Testis (tissue), 2 donors: ENCODE data around the gene SLC5A10.
"Not testable (repeated sequence)": the region's sequence is repeated elsewhere in the genome, so short reads cannot be mapped to it uniquely, and the experiment has no call there.

Experiments
- CTCF ChIP-seq, 3 experiments: fragments of 450-650 bp in 2 of 3; fragments of 200-600 bp in 1 of 3; sonication (generic) in 1 of 3; IDR thresholded peaks; one replicate each; pipeline ENCODE4 v1.5.1; 2016 to 2019; ENCODE audit warnings: antibody characterized with exemption in 3 of 3, mild to moderate bottlenecking in 2 of 3, moderate library complexity in 1 of 3
- POLR2A ChIP-seq: fragments of 450-650 bp; IDR thresholded peaks from one replicate; pipeline ENCODE4 v1.6.1; 2017; ENCODE audit warnings: antibody characterized with exemption, mild to moderate bottlenecking, moderate library complexity

GRCh38 chr17:19037547-19037946, 85.6 kb downstream of the SLC5A10 start:
- not testable (repeated sequence) for TF ChIP-seq CTCF (IDR thresholded peaks at IDR 0.05); POLR2A
